D341Med (cell line): ENCODE results near the gene FLYWCH2.
"Not testable (repeated sequence)": the region's sequence is repeated elsewhere in the genome, so short reads cannot be mapped to it uniquely, and the experiment has no call there.

Source experiments
- DNase-seq: peaks from one replicate; pipeline ENCODE4 v3.0.0; 2012; ENCODE audit warnings: low spot score

FLYWCH2 gene

DNA sequence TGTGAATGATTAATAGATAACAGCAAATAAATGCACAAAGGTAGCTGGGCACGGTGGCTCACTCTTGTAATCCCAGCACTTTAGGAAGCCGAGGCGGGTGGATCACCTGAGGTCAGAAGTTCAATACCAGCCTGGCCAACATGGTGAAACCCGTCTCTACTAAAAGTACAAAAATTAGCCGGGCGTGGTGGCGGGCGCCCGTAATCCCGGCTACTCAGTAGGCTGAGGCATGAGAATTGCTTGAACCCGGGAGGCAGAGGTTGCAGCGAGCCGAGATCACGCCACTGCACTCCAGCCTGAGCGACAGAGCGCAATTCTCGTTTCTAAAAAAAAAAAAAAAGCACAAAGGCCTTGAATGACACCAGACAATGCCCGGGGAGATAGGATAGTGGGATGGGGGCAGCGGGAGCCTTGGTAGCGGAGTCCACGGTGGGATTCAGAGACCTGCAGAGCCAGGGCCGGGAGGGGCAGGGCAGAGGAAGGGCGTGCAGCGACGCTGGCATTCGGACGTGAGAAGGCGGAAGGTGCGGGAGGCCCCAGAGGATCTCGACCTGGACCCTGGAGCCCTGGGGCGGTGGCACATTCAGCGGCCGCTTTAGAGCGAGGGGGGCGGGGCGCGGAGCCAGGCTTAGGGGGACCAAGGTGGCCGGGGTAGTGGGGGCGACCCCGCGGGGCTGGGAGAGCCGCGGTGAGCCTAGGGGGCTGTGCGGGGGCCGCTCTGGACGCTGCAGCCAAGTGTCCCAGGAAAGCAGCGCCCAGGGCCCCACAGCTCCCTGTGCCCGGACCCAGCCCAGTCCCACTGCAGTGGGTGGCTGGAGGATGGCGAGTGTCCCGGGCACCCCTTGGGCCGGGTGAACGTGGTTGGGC is 999 bp upstream of the FLYWCH2 start:
- peak; percentile 58 for DNase-seq

GRCh38 chr16:2883458-2883908 is 468 bp downstream of the FLYWCH2 start:
- peak; percentile 57 for DNase-seq

GRCh38 chr16:2884041-2884451 is 1.0 kb downstream of the FLYWCH2 start:
- no peak for DNase-seq

DNA sequence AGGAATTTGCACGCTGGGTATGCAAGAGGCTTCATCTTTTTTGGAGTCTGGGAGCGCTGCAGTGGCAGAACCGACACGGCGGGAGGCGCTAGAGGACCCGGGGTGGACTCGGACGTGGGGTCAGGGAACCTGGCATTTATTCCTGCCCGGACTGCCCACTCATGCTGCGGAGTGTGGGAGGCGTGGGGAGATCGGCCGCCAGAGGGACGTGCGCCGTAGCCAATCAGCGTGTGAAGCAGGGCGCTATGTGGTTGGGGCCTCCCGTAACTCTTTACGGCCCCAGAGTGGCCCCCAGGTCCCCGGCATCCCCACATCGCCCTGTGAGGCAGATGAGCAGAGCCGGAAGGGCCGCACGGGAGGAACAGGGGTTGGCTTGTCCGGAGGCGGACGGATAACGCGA is 11.2 kb downstream of the FLYWCH2 start:
- no peak for DNase-seq

DNA sequence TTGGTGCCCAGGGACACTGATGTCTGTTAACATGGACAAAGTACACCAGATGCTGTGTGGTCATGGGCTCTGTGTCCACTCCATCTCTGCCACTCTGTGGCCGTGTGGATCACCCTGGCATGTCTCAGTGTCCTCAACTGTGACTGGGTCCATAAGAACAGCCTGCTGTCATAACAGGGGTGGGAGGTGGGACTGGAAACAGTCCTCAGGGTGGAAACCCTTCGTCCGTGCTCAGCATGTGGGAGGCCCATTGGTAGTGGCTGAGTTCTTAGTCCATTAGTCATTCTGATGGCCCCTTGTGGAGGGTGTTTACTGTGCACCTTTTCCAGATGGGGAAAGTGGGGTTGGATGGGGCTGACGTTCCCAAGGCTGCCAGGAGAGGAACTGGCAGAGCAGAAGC is 12.8 kb downstream of the FLYWCH2 start:
- DNase-seq: no peak

DNA sequence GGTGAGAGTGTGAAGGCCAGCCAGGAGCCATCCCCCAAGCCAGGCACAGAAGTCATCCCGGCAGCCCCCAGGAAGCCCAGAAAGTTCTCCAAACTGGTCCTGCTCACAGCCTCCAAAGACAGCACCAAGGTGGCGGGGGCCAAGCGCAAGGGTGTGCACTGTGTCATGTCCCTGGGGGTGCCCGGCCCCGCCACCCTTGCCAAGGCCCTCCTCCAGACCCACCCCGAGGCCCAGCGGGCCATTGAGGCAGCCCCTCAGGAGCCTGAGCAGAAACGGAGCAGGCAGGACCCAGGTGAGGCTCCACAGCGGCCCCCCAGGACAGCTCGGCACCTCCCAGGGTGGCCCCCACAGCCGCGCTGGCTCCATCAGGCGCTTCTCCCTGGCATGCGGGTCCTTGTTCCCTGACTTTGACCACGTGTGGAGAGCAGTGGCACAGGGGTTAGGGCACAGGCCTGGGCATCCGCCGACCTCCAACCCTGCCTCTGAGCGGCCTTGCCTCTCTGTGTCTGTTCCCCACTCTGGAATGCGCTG is 13.5 kb downstream of the FLYWCH2 start:
- no peak for DNase-seq

GRCh38 chr16:2897110-2897509 is 14.1 kb downstream of the FLYWCH2 start:
- peak; percentile 77 for DNase-seq

DNA sequence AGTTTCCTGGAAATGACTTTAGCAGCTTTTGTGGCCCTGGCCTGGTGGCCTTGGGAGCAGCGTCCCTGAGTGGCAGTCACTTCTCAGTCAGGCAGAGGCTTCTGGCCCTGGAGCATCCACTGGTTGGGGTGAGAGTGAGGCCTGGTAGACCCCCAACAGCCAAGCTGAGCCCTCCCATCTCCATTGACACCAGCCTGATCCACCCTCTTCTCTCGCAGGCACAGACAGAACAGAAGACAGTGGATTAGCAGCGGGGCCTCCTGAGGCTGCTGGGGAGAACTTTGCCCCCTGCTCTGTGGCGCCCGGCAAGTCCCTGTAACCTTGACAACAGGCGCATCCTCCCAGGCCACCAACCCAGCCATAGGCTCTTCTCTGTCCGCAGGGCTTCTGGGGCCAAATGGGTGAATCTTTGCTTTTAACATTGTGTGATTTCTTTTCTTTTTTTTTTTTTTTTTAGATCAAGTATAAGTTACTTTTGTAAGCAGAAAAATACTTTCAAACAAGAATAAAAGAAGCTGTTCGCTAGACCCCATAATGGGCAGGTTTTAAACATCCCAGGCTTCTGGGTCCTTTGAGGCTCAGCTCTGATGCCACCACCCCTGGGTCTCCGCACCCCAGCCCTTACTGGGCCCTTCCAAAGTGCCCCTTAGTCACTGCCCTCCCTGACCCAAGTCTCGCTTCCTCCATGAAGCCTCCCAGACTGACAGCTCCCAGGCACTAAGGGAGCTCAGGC is 16.0 kb downstream of the FLYWCH2 start:
- DNase-seq: no peak

DNA sequence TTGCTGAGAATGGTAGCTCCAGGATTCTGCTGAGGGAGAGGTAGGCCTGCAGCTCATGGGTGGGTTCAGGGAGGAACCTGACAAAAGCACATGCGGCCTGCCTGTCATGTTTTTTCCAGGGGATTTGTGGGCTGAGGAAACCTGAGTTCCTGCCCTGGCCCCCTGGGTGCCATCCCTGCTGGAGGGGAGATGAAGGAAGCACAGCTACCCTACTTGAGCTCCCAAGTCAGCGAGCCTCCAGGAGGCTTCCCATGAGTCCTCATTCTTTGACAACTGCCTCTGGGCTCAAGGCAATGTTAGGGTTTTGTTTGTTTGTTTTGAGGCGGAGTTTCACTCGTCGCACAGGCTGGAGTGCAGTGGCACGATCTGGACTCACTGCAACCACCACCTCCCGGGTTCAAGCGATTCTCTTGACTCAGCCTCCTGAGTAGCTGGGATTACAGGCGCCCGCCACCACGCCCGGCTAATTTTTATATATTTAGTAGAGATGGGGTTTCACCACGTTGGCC is 16.6 kb downstream of the FLYWCH2 start:
- no peak for DNase-seq

DNA sequence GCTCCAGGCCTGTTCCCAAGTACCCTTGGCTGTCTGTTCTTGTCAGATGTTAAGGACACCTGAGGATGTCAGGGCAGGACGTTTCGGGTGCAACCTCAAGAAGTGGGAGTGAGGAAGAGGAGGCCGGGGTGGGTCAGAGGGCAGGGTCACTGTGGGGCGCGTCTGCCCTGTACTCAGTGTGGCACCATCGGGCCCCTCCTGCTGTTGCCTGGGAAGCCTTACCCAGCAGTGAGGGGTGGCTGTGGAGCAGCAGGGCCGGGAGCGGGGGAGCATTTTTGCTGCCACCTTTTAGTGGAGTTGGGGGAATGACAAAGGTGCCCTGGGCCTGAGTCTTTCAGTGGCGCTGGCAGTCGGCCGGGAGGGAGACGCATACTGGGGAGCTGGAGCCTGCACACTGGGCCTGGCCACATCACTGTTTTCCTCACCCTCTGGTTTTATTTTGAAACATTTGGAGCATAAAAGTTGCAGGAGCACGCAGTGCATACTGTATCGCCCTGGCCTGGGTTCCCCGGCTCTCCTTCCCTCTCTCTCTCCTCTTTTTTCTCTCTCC is 17.6 kb downstream of the FLYWCH2 start:
- DNase-seq: no peak

GRCh38 chr16:2902337-2903130 is 19.5 kb downstream of the FLYWCH2 start:
- no peak for DNase-seq

DNA sequence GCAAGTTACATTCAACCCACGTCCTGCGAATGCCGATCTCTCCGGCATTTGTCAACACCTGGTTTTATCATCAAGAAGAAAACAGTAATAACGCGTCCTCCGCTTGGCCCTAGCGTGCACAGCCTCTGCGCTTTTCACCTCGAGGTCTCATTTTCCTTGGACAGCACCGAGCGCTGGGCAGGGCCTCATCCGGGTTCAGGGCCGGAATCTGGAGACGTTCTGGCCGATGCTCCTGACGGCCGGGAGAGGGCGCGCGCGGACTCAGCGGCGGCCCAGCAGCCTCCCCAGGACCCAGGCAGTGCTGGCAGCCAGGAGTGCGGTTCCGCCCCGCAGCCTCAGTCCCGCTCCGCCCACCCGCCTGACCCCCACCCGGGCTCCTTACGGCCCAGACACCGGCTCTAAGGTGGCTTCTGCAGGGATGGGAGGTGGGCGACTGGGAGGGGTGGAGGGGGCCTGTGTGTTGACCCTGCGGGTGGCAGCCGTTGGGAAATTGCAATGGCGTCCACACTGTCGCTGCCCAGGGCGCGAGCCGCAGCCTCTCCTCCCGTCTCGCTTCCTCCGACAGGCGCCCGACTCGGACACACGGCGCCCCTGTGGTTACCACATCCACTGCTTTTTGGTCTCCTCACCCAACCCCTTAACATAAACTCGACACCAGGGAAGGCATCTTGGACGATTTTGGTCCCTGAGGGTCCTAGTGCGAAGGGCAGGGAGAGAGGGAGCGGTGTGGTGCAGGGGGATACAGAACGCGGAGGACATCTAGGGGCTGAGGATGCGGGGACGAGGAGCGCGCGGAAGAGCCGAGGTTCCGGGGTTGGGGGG is 21.3 kb downstream of the FLYWCH2 start:
- DNase-seq: peak; percentile 86

DNA sequence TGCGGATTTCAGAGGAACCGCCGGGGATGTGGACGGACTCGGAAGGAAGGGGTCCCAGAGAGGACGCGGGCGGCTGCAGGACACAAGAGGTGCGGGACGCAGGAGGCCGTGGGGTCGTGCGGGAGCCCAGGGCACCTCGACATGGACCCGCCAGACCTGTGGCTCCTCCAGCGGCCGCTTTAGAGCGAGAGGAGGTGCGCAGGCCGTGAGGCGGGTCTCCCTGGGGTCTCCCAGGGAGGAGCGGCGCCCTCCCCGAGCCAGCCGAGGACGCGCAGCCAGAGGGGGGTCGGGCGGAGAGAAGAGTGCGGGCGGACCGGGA is 21.9 kb downstream of the FLYWCH2 start:
- no peak for DNase-seq

DNA sequence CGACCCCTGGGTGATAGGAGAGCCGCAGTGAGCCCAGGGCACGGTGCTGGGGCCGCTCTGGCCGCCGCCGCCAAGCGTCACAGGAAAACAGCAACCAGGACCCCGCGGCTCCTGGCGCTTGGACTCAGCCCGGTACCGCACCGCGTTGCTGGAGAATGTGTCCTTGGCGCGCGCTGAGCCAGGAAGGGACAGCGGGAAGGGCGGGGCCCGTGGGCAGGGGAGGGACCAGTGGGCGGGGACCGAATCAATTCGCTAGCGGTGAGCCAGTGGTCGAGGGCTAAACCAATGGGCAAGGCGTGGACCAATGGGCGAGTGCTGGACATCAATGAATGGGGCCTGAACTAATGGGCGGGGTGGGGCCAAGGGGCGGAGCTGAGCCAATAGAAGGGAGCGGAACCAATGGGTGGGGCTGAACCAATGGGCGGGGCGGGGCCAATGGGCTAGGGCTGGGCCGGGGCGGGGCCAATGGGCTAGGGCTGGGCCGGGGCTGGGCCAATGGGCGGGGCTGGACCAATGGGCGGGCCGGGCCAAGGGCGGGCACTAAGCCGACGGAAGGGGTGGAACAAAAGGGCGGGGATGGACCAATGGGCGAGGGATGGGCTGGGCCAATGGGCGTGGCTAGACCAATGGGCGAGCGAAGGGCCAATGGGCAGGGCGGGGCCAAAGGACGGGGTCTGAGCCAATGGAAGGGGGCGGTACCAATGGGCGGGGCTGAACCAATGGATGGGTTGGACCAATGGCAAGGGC is 22.4 kb downstream of the FLYWCH2 start:
- DNase-seq: peak; percentile 93

GRCh38 chr16:2905988-2906387 is 23.0 kb downstream of the FLYWCH2 start:
- DNase-seq: no peak

DNA sequence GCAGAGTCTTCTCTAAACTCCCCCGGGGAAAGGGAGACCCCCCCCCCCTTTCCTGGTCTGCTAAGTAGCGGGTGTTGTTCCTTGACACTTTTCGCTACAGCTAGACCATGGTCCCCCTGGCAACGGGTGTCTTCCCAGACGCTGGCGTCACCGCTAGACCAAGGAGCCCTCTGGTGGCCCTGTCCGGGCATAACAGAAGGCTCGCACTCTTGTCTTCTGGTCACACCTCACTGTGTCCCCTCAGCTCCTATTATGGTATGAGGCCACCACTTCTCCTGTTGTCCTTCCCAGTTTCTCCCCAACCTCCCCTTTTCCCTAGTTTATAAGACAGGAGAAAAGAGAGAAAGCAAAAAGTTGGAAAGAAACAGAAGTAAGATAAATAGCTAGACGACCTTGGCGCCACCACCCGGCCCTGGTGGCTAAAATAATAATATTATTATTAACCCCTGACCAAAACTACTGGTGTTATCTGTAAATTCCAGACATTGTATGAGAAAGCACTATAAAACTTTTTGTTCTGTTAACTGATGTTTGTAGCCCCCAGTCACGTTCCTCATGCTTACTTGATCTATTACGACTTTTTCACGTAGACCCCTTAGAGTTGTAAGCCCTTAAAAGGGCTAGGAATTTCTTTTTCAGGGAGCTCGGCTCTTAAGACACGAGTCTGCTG is 24.2 kb downstream of the FLYWCH2 start:
- not testable (repeated sequence) for DNase-seq

DNA sequence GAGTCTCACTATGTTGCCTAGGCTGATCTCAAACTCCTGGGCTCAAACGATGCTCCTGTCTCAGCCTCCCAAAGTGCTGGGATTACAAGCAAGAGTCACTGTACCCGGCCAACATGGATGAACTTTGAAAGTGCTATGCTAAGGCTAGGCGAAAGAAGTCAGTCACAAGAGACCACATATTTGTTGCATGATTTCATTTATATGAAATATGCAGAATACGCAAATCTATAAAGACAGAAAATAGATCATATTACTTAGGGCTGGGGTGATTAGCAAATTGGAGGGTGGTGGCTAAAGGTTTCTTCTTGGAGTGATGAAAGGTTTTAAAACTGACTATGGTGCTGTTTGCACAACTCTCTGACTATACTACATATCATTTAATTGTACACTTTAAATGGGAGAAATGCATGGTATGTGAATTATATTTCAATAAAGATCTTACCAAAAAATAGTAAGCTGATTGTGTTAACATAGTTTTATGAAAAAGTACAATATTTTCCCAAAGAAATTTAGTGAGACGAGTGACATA is 27.5 kb downstream of the FLYWCH2 start:
- no peak for DNase-seq

GRCh38 chr16:2911638-2912329 is 28.8 kb downstream of the FLYWCH2 start, which contains the start of gene FLYWCH1:
Gene FLYWCH1, plus strand, starts transcription at chr16:2911931. Its CDS starts 17,755 bp downstream, at chr16:2929686.
- peak; percentile 95 for DNase-seq
